ENCODE results near the gene SULT4A1.
A peak's percentile ranks its signal among the peaks of the same experiment; 100 is the strongest.

SULT4A1 gene

DNA sequence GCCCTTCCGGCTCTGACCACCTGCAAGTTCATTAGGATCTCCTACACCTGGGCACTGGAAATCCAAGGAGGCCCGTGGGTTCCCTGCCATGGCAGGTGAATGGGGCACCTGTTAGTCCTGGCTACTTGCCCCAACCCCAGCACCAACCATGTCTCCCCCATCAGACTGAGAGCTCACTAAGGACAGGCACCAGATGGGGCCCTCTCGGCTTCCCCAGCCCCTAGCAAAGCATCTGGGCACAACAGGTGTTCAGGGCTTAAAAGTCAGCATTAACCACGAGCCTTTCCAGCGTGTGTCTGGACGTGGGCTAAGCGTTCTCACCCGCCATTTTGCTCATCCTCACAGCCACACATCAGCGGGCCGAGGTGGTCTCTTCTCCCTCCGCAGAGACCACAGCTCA is 2.2 kb downstream of the SULT4A1 start:
- DNase-seq = no peak

DNA sequence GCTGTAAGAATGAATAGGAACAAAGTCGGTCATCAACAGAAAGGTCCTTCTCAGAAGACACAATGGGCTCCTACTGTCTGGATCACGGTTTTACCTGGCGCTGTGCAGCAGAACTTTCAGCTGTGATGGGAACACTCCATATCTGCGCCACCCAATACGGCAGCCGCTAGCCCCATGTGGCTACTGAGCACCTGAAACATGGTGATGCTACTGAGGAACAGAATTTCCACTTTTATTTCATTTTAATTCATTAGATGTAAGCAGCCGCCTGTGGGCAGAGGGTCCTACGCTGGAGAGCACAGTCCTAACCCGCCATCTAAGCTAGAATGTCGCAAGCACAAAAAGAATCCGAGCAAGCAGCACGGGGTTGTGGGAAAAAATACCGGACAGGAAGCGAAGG is 2.7 kb downstream of the SULT4A1 start:
- no peak for DNase-seq

DNA sequence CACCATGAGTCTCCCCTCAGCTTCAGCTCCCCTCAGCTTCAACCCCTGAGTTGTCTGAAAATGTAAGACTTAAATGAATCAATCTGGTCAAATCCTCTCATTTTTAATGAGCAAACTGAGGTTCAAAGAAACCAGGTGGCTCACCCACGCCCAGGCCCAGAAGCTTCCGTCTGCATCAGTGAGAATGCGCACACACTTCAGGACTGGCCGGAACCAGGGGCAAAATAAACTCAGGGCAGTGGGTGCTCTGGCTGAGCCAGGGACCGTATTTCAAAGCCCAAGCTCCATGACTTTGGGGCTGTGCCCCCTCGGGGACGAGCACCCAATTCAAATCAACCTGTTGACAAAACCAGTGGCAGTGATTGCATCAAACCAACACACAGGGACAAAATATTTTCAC is 3.1 kb downstream of the SULT4A1 start:
- no peak for DNase-seq

DNA sequence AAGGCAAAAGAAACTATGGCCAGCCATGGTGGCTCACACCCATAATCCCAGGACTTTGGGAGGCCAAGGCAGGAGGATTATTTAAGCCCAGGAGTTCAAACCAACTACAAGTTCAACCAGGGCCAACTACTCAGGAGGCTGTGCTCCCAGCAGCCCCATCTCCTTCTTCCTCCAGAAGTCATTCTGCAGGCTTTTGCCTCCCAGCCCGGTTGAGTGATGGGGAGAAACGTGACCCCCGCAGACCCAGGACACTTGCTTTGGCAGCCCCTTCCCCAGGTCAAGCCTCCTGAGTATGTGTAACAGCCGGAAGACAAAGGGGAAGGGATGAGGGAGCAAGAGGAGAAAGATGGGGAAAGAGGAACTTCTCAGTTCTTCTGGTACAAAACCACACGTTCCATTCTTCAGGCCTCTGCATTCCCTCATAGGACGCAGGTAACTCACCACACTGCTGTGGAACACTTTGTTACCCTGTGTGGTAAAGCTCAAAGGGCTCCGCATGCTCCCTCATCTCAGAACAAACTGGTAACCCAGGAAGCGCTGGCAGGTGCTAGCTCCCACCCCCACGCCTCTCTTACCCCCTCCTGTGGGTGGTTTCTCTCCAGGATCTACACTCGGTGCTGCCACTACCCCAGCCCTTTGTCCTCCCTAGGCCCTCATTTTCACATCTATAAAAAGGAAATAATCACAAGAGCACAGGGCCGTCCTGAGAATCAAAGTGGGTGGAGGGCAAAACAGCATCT is 4.0 kb downstream of the SULT4A1 start:
- DNase-seq = no peak

DNA sequence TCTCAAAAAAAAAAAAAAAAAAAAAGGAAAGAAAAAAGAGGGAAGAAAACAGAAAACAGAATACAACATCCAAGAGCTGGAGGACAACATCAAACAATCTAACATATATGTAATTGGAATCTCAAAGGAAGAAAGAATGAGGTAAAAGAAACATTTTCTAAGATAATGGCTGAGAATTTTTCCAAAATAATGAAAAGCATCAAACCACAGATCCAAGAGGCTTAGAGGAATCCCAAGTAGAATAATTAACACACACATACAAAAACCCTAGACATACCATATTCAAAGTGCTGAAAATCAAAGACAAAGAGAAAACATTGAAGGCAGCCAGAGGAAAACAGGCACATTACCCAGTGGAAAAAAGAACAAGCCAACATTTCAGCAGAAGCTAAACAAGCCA is 4.9 kb downstream of the SULT4A1 start:
- no peak for DNase-seq

DNA sequence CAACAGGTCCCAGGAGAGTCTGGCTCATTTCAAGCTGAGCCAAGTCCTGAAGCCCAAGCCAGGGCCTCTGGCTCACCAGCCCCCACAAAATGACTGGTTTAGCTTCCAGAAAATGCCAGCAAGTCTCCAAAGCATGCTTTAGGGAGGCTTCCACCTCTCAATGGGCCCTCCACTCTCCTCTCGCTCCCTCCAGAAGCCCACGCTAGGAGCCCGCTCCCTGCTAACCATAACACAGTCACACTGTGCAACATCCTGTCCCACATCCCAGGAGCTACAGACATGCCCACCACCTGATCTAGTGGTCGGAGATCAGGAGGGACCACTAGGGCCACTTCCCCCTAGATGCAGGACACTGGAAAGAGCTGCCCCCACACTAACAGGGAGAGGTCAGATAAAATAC is 6.9 kb downstream of the SULT4A1 start:
- DNase-seq = no peak

DNA sequence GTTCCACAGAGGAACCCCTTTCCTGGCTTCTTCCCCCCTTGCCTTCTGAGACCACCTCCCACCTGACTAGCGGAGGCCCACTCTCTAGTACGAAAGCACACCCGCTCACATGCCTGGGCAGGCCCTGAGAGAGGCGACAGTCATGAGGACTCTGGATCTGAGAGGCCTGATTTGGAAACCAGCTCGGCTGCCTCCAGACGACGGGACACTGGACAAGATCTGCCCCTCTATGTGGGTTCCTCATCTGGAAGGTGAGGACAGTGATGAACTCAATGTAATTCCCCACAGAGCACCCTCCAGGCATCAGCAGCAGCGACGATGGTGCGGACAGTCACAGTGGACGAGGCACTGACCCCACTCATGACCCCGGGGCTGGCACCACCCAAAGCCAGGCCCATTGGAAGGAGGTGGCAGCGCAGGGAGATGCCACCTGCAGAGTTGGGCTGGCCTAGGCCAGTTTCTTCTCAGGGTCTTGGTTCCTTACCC is 7.5 kb downstream of the SULT4A1 start:
- DNase-seq = no peak

DNA sequence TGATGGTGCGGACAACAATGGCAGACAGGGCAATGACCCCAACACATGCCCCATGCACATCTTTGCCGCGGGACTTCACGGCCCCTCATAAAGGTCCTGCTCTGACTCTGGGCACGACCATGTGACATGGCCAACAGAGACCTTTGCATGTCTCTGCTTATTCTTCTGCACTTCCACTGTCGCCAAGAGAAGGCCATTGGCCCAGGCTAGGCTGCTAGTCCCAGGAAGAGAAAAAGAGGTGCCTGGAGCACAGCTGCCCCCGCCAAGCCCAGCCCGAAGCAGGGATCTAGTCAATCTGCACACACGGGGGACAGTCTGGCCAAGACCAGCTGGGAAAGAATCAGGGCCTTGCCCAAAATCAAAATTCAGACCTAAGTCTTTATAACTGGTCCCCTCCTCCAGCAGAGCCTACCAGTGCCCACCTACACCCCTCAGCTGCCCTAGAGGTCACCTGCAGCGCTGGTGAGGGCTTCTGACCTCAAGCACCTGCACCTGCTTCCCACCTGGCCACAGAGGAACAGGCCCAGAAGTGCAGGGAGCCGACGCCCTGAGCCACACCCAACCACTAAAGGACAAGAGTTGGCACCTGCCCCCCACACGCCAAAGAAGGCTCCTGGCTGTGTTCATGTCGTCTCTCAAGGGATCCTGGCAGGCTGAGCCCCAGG is 8.1 kb downstream of the SULT4A1 start:
- no peak for DNase-seq

DNA sequence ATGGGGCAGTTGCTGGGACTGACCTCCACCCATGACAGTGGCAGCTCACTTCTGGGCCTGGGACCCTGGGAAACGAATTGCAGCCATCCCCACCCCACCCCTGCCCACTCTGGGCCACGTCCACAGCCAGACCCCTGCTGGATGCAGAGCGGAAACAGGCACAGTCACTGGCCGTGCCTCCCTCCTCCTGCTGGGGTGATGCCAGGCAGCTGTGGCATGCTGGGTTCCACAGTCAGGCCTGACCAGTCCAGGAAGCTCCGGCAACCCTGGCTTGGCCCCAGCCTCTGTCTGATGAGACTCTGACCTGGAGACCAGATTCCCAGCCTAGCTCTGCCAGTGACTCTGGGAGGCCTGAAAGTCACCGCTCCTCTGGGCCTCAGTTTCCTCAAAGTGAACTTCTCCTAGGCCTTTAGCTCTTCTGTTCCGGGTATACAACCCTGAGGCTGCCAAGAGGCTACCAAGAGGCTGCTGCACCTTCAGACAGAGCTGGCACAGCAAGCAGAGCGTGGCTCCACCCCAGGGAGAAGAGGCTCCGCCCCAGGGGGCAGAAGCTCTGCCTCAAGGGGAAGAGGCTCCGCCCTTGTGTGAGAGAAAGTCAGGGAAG is 8.9 kb downstream of the SULT4A1 start:
- DNase-seq = peak in 1 of 3 experiments; percentile 16

DNA sequence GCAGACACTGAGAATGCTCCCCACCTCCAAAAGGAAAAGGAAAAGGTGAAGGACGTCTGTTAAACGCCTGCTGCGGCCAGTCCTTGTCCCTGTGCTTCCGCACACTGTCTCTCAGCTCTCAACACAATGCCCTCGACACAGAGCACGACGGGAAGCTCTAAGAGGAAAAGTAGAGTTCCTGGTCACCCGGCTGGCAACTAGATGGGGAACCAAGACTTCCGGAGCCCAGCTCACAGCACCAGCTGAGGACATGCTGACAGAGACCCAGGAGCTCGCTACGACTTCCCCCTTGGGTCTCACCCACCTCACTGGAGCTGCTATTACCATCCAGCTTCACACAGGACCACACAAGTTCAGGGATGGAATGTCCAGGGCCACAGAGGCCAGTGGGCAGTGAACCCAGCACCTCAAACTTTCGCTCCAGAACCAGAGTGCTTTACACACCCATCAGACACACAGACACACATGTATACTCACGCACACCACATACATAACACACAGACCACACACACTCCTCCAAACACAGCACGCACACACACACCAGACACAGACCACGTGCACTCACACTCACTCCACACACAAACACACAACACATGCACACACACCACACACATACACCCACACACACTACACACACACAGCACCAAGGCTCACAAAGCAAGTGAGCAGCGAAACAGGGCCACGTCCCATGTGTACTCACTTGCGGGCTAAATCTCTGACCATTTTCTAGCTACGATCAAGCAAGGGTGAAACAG is 9.6 kb downstream of the SULT4A1 start:
- DNase-seq = no peak

DNA sequence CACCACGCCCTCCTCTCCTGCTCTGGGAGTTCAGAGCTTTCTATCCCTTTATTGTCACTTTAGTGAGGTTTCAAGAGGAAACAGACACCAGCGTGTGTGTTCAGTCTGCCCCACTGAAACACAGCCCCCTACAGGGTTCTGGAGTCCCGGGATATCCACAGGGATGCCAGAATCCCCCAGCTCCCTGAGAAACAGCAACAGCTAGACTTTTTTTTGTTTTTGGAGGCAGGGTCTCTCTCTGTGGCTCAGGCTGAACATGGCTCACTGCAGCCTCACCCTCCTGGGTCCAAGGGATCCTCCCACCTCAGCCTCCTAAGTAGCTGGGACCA is 10.4 kb downstream of the SULT4A1 start:
- no peak for DNase-seq

DNA sequence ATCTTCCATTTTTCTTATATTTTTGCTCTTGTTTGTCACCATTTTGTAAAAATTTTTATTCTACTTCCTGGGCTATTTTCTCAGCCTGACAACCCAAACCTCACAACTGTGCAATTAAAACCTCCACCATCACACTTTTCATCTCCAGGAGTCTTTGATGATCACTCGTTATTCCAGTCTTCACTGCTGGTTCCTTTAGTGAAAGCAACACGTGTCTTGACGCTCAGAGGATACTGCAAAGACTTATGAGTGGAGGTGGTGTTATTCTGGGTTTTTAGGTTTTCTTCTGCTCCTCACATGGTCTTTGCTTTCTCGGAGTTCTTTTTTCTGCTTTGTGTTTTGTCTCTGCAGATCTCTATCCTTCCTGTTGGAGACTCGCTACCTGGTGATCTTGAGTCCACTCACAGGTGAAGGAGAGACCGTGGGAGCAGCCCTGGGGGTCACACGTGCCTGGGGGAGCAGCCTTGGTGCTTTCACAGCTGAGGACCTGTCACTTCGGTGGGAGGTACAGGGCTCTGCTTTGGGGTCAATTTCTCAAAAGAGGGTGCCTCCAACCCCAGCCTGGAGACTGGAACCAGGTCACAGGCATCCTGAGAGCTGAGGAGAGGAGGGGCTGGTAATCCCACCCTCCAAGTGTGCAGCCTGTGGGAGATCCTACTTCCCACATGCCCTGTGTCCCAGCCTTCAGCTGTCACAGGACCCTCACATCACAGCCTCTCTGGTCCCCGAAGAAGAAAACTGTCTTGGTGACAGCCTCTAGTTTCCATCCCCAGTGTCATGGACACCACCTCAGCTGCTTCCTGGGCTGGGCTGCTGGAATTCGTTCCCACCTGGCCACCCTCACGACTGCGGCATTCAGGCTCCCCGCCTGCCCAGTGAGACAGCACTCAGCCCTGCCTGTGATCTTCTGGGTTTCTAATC is 11.0 kb downstream of the SULT4A1 start:
- no peak for DNase-seq

DNA sequence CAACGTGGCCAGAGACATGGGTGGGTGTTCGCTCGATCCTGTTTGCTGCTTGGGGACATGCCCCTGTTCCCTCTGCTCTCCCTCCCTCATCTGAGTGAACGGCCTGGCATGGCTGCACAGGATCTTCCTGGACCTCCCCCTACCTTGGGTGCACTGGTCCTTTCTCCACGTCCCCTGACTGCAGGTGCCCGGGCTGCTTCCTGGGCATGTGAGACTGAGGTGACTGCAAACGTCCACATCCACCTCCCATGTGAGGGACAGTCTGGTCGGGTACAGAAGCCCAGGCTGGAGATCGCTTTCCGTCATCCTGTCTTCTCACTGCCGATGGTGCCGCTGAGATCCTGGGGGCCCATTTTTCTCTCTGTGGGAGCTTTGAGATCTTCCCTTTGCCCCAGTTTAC is 11.8 kb downstream of the SULT4A1 start:
- no peak for DNase-seq

DNA sequence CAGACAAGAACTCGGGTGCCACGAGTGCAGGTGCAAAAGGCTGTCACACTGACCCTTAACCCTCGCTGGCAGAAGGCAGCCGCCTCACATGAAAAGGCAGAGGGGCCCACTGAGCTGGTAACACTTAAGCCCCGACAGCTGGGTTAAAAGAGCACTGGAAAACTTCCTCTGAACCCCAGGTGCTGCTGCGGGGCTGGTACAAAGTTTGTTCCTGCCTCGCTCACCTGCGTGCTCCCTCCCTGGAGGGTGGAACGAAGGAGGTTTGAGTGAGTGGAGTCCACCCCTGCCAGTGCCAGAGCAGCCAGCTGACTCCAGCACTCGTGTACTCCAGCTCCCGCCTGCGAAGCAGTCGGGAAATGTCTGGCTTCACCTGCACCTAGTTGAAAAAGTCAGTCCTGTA is 12.6 kb downstream of the SULT4A1 start:
- DNase-seq = no peak

DNA sequence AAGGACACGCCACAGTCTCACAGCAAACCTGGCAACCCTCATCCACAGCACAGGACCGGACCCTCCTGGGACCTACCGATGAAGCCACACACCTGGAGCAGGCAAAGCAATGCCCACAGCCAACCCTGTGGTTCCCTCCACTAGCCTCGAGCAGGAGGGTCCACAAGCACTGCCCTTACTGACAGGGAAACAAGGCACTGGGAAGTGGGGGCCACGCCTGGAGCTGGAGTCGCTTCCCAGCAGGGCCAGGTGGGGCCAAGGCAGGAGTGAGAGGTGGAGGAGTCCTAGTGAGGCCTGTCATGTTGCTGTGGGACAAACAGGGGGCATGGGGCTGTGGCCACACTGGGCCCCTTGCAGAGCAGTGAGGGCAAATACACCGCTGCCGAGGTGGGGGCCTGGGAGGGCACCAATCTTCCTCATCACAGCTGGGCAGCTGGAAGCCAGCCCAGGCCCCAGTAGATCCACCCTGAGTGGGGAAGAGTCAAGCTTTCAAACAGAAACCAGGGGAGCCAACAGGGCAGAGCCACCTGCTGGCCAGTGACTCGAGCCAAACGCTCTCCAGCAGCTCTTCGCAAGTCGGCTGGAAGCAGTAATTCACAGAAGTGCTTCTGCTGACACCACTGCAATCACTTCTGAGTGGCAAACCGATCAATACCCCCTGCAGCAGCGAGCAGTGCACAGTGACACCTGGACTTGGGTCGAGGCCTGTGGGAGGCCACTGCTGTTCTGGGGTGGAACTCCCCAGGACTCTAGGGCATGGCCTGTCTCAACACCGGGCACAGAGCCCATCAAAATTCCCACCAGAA is 13.7 kb downstream of the SULT4A1 start:
- DNase-seq = peak; percentile 21 to 65 (median 30)

DNA sequence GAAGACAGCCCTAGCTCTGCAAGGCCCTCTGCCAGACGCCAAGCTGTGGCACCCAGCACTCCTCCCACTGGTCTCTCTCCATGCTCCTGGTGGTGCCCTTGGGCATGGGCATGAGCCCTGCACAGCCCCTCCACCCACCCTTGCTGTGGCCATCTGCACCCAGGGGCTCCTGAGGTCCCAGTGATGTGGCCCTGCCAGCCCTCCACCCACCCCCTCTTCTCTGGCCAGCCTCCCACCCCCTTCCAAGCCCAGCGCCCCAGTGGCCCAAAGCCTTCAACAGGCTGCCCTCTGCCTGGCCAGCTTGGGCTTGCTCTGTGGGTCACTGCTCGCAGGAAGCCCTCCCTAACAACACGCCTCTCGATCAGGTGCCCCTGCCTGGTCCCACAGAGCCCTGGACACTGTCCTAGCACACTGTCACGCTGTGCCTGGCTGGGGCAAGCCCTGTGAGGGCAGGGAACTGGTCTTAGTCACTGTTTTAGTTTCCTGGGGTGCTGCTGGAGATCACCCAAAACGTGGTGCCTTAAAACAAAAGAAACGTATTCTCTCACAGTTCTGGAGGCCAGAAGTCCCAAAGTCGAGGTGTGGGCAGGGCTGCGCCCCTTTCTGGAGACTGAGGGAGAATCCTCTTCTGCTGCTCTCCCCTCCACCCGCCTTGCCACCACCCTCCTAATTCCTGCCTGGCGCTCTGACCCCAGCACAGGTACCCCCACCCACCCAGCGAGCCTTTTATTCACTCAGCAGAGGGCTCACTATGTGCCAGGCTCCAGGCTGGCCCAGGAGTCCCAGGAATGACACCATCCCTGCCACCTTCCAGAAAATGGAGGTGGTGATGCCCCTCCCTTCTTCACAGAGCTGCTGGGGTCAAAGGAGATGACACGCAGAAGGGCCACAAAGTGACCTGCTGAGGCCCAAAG is 14.7 kb downstream of the SULT4A1 start:
- no peak for DNase-seq

DNA sequence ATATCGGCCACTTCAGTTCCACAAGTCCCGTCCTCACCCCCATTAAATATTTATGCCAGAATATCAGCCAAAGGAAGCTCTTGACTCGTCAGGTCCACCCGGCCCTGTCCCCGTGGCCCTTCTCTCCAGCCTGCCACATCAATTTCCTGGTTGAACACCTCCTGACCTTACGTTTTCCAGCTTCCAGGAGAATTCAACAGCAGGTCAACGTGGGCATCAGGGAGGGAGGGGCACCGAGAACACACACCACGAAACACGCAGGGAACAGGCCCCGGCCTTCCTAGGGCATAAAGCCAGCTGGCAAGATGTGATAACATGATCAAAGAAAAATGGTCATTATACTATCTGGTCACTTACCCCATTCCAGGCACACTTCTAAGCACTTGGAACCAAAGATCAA is 15.3 kb downstream of the SULT4A1 start:
- no peak for DNase-seq

DNA sequence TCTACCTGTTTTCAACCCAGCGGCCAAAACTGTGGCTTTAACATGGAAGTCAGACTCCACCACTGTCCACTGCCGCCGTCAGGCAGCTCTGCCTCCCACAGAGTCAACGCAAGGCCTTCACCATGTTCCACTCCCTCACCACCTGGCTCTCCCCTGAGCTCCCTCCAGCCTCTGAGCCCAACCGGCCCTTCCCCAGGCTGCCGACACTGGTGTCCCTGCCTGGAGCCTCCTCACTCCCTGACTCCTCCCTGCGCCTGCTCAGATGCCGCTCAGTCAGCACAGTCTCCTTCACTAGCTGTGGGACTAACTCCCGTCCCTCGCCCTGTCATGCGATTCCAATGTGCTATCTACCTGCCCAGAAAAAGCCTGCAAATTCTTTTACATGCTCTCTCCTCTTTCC is 16.3 kb downstream of the SULT4A1 start:
- DNase-seq = no peak

DNA sequence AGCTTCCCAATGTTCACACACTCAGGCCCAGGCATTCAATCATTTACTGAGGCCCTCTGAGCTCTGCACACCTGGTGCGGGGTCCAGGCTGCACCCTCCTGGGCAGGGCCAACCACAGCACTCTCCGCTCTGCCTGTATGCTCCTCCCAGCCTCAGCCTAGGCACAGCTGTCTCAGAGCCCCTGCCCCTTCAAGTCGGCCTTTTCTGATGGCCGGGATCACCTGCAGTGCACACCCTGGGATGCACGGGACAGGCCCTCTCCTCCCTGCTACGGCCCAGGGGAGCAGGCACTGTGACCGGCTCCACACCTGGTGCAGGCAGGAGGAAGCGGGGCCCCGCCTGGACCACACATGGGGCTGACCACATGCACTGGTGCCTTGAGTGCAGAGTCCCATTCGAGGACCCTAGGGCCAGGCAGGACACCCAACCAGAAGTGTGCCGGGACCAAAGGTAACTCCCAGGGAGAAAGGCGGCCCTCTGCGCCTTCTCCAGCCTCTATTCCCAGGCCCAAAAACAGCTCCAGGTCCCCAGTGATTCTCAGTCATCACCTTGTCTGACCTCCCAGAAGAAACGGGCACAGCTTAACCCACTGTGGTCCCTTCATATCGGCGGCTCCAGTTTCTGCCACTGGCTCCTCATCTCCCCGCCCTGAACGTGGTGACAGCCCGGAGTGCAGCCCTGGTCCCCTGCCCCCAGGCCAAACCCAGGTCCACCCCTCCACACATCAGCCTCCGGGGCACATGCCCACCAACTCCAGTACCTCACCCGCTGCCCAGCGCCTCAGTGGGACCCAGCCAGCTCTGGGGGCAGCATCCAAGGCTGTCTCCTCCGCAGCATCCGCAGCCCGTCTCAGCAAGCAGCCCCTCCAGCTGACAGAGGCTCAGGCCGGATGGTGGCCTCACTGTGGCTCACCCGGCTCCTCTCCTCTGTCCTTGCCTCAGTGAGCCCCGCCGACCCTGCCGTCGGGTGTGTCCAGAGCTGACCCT is 17.5 kb downstream of the SULT4A1 start:
- DNase-seq = no peak
